RWPE1 (cell line): ENCODE results near the gene OR4B1.

ENCODE experiments used
- CTCF ChIA-PET: fragments of 350-600 bp; sonication (Branson Sonifier 250); formaldehyde crosslinking; extraction: SDS; loops from one replicate; lab custom pipeline; 2021; lab: Yijun Ruan, JAX
- POLR2A ChIA-PET: fragments of 400-600 bp; formaldehyde crosslinking; extraction: SDS; loops from one replicate; lab custom pipeline; 2020; ENCODE audit warnings: antibody characterized with exemption; ENCODE audit not compliant: low non-redundant PET; lab: Yijun Ruan, JAX
- DNase-seq: peaks from one replicate; pipeline ENCODE4 v3.0.0; 2012; ENCODE audit warnings: low spot score
- H3K27ac ChIP-seq: fragments of 450-650 bp; 2 replicates; pipeline ENCODE4 v1.5.1; 2017
- CTCF ChIP-seq: fragments of 450-650 bp; conservative IDR thresholded peaks from 2 replicates; pipeline ENCODE4 v1.5.1; 2017; ENCODE audit warnings: low read depth, mild to moderate bottlenecking

OR4B1 gene

GRCh38 chr11:48244804-48245203 is 28.2 kb downstream of the OR4B1 start, which contains the start of gene OR4X2:
Gene OR4X2 (plus strand): TSS chr11:48245104. CDS start chr11:48245104, 0 bp downstream.
- no peak for DNase-seq
- no peak for TF ChIP-seq CTCF
- no peak within 1 kb of the TSS for H3K27ac ChIP-seq
- ChIA-PET POLR2A (no interaction called here), CTCF (no interaction called here)

GRCh38 chr11:48248902-48249301 is 32.3 kb downstream of the OR4B1 start:
- ChIA-PET CTCF (no interaction called here), POLR2A (no interaction called here)
- no peak for DNase-seq
- TF ChIP-seq CTCF, result no peak
- no peak overlapping the region for H3K27ac ChIP-seq

GRCh38 chr11:48261600-48261999 is 45.0 kb downstream of the OR4B1 start:
- CTCF ChIA-PET, result no interaction called here
- no peak for TF ChIP-seq CTCF
- H3K27ac ChIP-seq, result no peak overlapping the region
- no peak for DNase-seq
- POLR2A ChIA-PET, result no interaction called here

GRCh38 chr11:48263423-48263911 is 46.9 kb downstream of the OR4B1 start, which contains the start of gene OR4X1:
Gene OR4X1 (plus strand): TSS chr11:48263861. CDS start chr11:48263861, 0 bp downstream.
- no peak within 1 kb of the TSS for H3K27ac ChIP-seq
- ChIA-PET POLR2A (no interaction called here), CTCF (no interaction called here)
- TF ChIP-seq CTCF, result no peak
- no peak for DNase-seq
